ENCODE measurements around the gene ARHGAP15.

DNA sequence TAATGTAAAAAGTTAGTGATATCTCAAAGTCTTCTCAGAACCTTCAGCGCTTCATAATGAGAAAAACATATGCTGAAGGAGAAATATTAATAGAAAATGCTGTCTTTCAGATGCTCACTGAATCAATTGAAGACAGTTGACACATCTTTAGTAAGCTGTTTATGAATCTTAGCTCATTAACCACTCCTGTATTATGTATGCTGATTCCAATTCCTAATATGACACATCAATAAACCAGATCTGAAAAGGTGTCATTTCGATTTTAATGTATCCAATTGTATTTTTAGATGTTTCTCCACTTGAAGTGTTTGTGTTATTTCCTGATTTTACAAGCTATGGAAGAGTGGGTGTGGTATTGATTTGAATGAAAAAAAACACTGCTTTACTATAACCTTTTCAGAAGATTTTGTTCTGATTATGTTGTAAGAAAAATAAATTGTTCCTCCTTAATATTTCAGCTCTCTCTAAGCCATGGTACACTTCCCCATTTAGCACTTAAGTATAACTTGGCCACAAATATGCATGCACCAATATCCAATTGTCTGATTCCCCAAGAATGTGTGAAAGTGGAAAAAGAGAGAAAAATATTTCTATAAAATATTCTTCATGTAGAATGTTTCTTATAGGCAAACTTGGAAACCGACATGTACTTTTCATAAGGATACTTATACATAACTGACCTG, 569.8 kb downstream of the ARHGAP15 start:
- TF ChIP-seq, protein P1, sequence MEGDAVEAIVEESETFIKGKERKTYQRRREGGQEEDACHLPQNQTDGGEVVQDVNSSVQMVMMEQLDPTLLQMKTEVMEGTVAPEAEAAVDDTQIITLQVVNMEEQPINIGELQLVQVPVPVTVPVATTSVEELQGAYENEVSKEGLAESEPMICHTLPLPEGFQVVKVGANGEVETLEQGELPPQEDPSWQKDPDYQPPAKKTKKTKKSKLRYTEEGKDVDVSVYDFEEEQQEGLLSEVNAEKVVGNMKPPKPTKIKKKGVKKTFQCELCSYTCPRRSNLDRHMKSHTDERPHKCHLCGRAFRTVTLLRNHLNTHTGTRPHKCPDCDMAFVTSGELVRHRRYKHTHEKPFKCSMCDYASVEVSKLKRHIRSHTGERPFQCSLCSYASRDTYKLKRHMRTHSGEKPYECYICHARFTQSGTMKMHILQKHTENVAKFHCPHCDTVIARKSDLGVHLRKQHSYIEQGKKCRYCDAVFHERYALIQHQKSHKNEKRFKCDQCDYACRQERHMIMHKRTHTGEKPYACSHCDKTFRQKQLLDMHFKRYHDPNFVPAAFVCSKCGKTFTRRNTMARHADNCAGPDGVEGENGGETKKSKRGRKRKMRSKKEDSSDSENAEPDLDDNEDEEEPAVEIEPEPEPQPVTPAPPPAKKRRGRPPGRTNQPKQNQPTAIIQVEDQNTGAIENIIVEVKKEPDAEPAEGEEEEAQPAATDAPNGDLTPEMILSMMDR (conservative IDR thresholded peaks at IDR 0.05 in 1 of 2, IDR thresholded peaks at IDR 0.05 in 1 of 2; ENCODE audit: low read depth in 1 of 2, low read length in 2 of 2), result no peak
- TF ChIP-seq EZH2 (IDR thresholded peaks at IDR 0.05; ENCODE audit: low read length, missing control alignments), result no peak

Measured in fibroblast of lung (primary cell).